Tibial nerve (tissue), 4 donors: ENCODE results near the gene MAPKAP1. TPM values are rescaled to one million over a fixed set of nuclear protein-coding genes. Genes with fewer than 3 reads are reported as not detected.

Experiments
- DNase-seq, 2 donors: peaks; one replicate each; pipeline ENCODE4 v3.0.0-alpha.2; 2019; ENCODE audit warnings: low spot score in 2 of 2
- H3K27ac ChIP-seq, 4 donors: fragments of 200-600 bp; sonication (generic) in 3 of 4; one replicate each; pipeline ENCODE4 v1.5.1; 2017 to 2019; ENCODE audit warnings: mild to moderate bottlenecking in 1 of 4
- H3K27me3 ChIP-seq, 2 donors: fragments of 200-600 bp; sonication (generic) in 1 of 2; one replicate each; pipeline versions ENCODE4 v1.5.1 to v1.6.0; 2017 to 2019
- H3K36me3 ChIP-seq, 3 donors: fragments of 200-600 bp; sonication (generic); one replicate each; pipeline ENCODE4 v1.5.1; 2018 to 2019
- H3K4me1 ChIP-seq, 4 donors: fragments of 200-600 bp; sonication (generic) in 3 of 4; one replicate each; pipeline ENCODE4 v1.5.1; 2017 to 2019
- H3K4me3 ChIP-seq, 4 donors: fragments of 200-600 bp; sonication (generic) in 3 of 4; one replicate each; pipeline ENCODE4 v1.5.1; 2017 to 2019; ENCODE audit warnings: mild to moderate bottlenecking in 1 of 4, moderate library complexity in 1 of 4
- H3K9me3 ChIP-seq, 4 donors: fragments of 200-600 bp; sonication (generic) in 3 of 4; one replicate each; pipeline ENCODE4 v1.5.1; 2017 to 2019
- CTCF ChIP-seq, 5 experiments: fragments of 200-600 bp in 3 of 5; fragments of 450-650 bp in 2 of 5; sonication (generic) in 3 of 5; IDR thresholded peaks; one replicate each; pipeline ENCODE4 v1.5.1; 2016 to 2019; ENCODE audit warnings: antibody characterized with exemption in 5 of 5, mild to moderate bottlenecking in 3 of 5, moderate library complexity in 2 of 5
- EP300 ChIP-seq, 2 donors: sonication (generic); formaldehyde crosslinking; IDR thresholded peaks; one replicate each; pipeline ENCODE4 v1.6.1; 2017; ENCODE audit warnings: antibody characterized with exemption in 2 of 2, mild to moderate bottlenecking in 1 of 2
- POLR2A ChIP-seq, 2 donors: fragments of 450-650 bp; IDR thresholded peaks; one replicate each; pipeline ENCODE4 v1.6.1; 2017; ENCODE audit warnings: antibody characterized with exemption in 2 of 2, mild to moderate bottlenecking in 2 of 2, moderate library complexity in 2 of 2
- WGBS, 2 donors: methylation state at CpG; one replicate each; pipeline ENCODE4 v1.1.5; 2018; 5-methylcytosine and 5-hydroxymethylcytosine counted together
- total RNA-seq, 4 donors: library from RNA; depleted of rRNA; stranded (reverse); fragments of >200 nt; gene quantifications; one replicate each; pipeline ENCODE4 v1.1.0, GENCODE V29; 2016

Gene MAPKAP1
- total RNA-seq, 4 donors from 2014 or later, result 61.4 to 111 (median 92.7) TPM

- Histone ChIP-seq H3K36me3 (peaks cover 0 to 8% (median 0%) of the 10 kb centered on the region in 3 donors), H3K27ac (no peak overlapping the region), H3K4me1 (peaks cover 0 to 3% (median 1%) of the 10 kb centered on the region in 4 donors), H3K27me3 (no peaks in the 10 kb centered on the region), H3K4me3 (no peak overlapping the region), H3K9me3 (no peaks in the 10 kb centered on the region)
- no peak for TF ChIP-seq EP300 (IDR thresholded peaks at IDR 0.05)
- TF ChIP-seq CTCF (IDR thresholded peaks at IDR 0.05), result no peak
- no peak for TF ChIP-seq POLR2A (IDR thresholded peaks at IDR 0.05)
- DNase-seq, result no peak
- WGBS, 2 donors, result 89 to 91% methylated on average over 6 of the region's 6 CpGs
Measured at GRCh38 chr9:125524583-125525355, 182.2 kb downstream of the MAPKAP1 start.

- 96 to 99% methylated on average over 3 of the region's 3 CpGs for WGBS, 2 donors
- Histone ChIP-seq H3K36me3 (peaks cover 0 to 8% (median 0%) of the 10 kb centered on the region in 3 donors), H3K4me1 (peaks cover 0 to 3% (median 1%) of the 10 kb centered on the region in 4 donors), H3K9me3 (no peaks in the 10 kb centered on the region), H3K4me3 (no peak overlapping the region), H3K27me3 (no peaks in the 10 kb centered on the region), H3K27ac (no peak overlapping the region)
- no peak for DNase-seq
- TF ChIP-seq POLR2A (IDR thresholded peaks at IDR 0.05) (no peak), CTCF (IDR thresholded peaks at IDR 0.05) (no peak), EP300 (IDR thresholded peaks at IDR 0.05) (no peak)
Measured at GRCh38 chr9:125523681-125524080, 183.3 kb downstream of the MAPKAP1 start.

GRCh38 chr9:125522328-125522725, 184.7 kb downstream of the MAPKAP1 start:
- TF ChIP-seq POLR2A (IDR thresholded peaks at IDR 0.05) (no peak), CTCF (IDR thresholded peaks at IDR 0.05) (no peak), EP300 (IDR thresholded peaks at IDR 0.05) (no peak)
- DNase-seq, result no peak
- Histone ChIP-seq H3K9me3 (no peaks in the 10 kb centered on the region), H3K27ac (no peak overlapping the region), H3K4me1 (peaks cover 0 to 3% (median 1%) of the 10 kb centered on the region in 4 donors), H3K4me3 (no peak overlapping the region), H3K27me3 (no peaks in the 10 kb centered on the region), H3K36me3 (peaks cover 0 to 8% (median 0%) of the 10 kb centered on the region in 3 donors)
- 84 to 87% methylated on average over 5 of the region's 5 CpGs for WGBS, 2 donors

GRCh38 chr9:125521462-125522327, 185.3 kb downstream of the MAPKAP1 start:
- no peaks in the 10 kb centered on the region for H3K9me3 ChIP-seq
- TF ChIP-seq POLR2A (IDR thresholded peaks at IDR 0.05), result no peak
- no peak for TF ChIP-seq EP300 (IDR thresholded peaks at IDR 0.05)
- TF ChIP-seq CTCF (IDR thresholded peaks at IDR 0.05), result no peak
- DNase-seq, result no peak
- H3K4me3 ChIP-seq, result no peak overlapping the region
- no peaks in the 10 kb centered on the region for H3K27me3 ChIP-seq
- peaks cover 0 to 8% (median 0%) of the 10 kb centered on the region in 3 donors for H3K36me3 ChIP-seq
- peaks cover 0 to 3% (median 1%) of the 10 kb centered on the region in 4 donors for H3K4me1 ChIP-seq
- WGBS, 2 donors, result 38 to 50% methylated on average over 3 of the region's 3 CpGs
- H3K27ac ChIP-seq, result peak overlapping the region in 1 of 4 donors; percentile 20
